ELF-1 (cell line): ENCODE results near the gene PDSS2.
"Not testable (repeated sequence)": the region's sequence is repeated elsewhere in the genome, so short reads cannot be mapped to it uniquely, and the experiment has no call there.

Experiments
- DNase-seq: peaks from one replicate; pipeline ENCODE4 v3.0.0-alpha.2; 2016; ENCODE audit warnings: low read depth, low spot score

Gene PDSS2

DNA sequence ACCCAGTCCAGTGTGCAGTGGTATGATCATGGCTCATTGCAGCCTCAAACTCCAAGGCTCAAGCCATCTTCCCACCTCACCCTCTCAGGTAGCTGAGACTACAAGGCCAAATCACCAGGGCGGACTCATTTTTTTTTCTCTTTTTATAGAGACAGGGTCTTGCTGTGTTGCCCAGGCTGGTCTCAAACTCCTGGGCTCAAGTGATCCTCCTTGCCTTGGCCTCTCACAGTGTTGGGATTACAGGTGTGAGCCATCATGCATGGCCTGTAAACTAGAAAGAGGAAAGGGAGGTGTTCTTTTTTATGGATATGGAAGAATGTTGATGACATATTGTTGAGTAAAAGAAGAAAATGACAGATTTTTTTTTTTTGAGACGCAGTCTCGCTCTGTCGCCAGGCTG lies 339.0 kb downstream of the PDSS2 start:
- DNase-seq, result no peak

DNA sequence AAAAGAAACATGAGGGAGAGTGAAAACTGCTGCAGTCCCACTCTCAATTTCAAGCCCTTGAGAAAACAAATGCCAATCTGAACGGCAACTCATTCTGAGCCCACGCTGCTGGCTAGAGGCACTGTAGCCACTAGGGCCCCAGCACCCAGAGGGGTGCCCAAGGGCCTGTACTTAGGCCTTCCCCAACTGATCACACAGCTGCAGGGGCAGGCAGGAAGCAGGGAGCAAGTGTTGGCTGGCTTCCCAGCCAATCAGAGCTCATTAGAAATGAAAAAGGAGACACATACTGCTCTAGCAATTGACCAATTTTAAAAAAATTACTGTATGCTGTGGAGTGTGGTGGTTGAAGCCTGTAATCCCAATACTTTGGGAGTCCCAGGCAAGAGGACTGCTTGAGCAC lies 340.4 kb downstream of the PDSS2 start:
- no peak for DNase-seq

DNA sequence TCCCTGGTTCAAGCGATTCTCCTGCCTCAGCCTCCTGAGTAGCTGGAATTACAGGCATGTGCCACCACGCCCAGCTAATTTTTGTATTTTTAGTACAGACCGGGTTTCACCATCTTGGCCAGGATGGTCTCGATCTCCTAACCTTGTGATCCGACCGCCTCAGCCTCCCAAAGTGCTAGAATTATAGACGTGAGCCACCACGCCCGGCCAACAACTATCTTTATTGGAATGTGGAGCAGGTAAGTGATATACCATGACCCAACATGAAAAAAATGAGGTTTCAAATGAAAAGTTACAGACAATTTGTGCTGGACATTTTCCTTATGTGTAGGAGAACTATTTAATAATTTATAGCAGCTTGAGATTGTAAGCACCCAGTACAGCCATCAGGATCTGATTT lies 340.8 kb downstream of the PDSS2 start:
- not testable (repeated sequence) for DNase-seq

DNA sequence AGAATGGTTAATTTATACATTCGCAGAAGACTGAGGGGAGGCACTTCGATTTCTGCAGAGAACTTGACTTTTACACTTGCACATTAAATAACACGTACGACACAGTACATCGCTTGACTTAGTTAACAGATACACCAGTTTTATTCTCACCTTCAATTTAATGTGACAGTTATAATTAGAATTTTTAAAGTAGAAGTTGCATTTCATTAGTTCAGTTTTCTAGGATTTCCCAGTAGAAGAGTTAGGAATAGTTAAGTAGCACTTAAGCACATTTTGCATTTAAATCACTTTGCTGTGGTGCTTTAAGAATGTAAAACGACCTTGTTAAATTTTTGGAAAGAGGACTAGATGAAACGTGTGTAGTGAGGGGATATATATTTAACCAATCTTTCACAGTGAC lies 342.4 kb downstream of the PDSS2 start:
- DNase-seq, result no peak

DNA sequence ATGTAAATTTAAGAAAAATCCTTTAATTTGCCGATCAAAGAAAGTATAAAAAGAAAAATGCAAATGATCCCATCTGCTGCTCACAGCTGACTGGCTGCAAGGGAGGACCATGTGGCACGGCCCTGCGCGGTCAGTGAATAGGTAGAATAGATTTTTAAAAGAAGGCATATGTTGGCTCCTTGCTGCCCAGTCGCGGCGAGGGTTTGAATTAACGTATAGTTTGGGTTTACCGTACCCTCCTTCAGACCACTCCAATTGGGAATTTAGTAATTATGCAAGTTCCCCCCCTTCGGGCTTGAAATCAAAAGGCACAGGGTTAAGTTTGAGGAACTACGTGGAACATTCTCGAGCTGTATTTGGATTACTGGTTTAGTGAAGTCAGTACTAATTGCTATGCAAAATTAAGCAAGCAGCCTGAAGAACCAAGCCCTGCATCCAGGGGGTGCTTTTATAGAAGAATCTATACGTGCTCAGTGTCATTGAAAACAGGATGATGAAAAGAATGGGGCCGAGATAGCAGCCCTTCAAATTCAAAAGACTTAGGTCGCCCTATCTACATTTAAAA lies 343.0 kb downstream of the PDSS2 start:
- DNase-seq, result peak; percentile 85

DNA sequence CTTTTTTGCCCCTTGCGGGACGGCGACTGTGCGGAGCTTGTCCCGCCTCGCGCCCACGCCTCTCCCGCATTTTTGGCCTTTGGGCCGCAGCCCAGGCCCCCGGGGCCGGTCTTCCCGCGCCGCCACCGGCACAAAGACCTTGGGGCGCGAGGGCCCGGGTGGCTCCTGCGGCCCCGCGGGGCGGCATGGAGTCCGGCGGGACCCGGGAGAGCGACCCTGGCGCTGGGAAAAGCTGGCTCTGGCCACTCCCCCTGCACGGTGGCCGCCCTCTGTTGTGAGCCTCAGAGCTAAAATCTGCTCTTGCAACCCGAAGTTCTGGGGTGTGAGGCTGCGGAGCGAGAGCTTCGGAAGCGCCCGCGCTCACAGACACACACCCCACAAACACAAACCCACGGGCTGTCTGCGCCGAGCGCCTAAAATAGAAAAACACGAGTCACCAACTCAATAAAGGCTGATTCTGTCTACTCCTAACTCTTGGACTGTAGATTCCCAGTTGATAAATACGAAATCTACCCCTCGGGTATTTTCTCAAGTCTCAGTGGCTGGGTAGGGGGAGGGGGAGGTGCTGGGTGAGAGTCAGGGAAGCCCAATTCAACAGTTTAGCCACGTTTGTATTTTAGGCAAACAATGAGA lies 343.6 kb downstream of the PDSS2 start:
- peak; percentile 90 for DNase-seq

DNA sequence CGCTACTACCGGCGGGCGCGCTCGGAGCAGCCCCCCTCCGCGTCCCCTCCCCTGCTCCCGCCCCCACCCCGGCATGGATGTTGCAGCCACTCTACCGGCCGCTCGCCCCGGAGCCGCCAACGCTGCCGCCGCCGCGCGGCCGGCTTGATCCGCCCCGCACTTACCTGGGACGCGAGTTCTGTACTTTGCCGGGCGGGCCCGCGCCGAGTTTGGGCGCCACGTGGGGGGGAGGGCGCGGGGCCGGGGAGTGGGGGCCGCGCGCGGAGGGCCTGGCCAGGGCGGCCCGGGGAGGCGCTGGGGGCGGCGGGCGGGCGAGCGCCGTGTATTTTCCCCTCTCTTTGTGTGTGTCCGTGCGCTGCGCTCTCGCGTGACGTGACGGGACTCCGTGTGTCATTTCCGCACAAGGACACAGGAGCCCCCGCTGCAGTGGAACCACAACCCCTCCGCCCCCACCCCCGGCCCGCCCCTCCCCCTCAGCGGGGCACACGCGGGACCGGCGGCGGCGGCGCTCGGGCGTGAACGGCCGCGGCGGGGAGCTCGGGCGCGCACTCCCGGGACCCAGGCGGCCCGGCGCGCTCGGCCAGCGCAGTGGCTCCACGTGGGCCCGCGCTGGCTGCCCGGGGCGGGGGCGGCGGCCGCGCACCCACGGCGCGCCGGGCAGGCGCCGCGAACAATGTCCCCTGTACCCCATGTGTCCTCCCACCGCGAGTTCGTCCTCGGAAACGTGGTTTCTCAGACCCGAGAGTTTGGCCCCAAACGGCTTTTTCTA lies 344.3 kb downstream of the PDSS2 start, which contains the start of gene BEND3:
Gene BEND3 (minus strand): TSS at position 590 of the 769 bp plus-strand sequence. CDS start 16,230 bp downstream, outside the sequence.
- DNase-seq, result no peak

DNA sequence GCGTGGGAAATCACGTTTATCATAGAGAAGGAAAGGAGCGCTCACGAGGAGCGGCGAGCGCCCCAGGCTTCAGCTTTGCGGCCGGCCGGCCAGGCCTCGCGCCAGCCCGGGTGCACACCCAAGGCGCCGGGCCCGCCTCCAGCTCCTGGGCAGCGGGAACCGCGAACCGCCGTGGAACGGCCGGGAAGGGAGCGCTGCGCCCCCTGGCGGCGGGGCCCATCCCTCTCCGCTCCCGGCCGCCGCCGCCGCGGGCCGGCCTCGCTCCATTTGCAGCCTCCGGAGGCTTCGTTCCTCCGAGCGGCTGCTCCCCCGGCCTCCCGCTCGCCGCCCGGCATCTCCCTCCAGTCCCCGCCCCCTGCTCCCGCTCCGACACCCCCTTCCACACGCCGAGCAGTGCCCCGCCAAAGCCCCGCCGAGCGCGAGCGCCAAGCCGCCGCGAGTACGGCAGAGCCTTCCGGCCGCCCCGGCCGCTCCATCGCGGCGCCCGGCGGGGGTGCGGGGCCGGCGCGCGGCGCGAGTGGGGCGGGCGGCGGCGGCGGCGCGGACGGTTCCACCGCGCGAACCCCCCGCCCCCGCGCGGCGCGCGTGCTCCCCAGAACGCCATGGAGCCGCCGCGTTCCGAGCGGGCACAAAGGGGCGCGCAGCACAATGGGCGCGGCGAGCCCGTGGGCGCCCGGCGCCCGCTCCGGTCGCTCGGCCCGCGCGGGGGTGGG lies 345.0 kb downstream of the PDSS2 start:
- DNase-seq, result peak; percentile 86

DNA sequence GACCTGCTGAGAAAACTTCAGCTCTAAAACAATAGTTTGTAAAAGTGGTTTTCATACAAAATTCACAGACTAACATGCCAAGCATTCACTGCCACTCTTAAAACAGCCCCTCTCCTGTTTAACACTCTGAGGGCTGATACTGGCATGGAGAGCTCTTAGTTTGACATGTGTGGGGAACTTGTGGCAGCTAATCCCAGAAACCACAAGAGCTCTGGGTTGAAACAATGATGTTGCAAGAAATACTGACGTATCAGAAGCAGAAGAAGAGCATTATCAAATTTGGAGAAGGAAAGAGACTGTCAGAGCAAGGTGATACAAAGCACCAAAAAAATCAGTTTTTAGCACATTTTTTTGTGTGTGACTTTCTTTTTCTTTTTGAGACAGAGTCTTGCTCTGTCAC lies 349.2 kb downstream of the PDSS2 start:
- no peak for DNase-seq

DNA sequence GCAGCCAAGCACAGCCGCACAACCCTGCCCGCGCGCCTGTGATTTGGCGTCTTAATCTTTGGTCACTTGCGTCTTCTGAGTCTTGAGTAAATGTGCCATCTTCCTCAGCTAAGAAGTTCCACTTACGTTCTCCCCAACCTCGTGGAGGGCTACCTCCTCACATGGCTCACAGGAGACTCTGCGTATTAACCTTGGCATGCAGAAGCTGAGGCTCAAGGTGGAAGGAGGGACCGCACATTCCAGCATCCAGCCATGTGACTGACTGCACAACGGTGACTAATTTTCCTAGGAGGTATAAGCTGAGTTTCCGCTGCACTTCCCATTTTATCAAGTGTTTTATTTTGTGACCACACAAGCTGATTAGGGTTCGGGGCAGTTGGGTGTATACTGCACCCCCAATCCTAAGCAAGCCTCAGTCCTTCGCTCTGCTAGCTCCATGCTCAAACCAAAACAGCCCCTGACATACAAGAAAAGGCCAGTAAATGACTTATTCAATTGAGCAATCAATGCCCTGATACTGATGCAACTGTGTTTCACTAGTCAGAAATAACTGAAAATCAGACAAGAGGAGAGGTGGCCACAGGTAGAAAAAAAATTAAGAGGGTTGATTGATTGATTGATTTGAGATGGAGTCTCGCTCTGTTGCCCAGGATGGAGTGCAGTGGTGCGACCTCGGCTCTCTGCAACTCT lies 351.0 kb downstream of the PDSS2 start:
- DNase-seq, result no peak

DNA sequence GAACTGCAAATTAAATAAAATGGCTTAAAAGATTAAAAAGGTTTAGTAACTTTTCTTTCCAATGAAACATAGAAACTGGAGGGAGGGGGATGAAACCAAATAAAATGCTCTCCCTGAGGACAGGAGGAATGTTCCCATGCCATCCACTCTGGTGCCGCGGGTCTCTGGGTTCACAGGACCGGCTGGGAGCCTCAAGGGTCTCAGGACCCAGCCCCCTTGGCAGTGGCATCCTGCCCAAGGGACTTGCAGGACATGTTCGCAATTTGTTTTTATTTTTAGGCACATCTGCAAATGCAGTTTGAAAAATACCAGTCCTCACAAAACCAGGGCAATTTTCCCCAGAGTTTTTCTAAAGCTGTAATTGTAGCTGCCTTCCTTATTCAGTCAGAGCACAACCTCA lies 351.6 kb downstream of the PDSS2 start:
- DNase-seq, result no peak

DNA sequence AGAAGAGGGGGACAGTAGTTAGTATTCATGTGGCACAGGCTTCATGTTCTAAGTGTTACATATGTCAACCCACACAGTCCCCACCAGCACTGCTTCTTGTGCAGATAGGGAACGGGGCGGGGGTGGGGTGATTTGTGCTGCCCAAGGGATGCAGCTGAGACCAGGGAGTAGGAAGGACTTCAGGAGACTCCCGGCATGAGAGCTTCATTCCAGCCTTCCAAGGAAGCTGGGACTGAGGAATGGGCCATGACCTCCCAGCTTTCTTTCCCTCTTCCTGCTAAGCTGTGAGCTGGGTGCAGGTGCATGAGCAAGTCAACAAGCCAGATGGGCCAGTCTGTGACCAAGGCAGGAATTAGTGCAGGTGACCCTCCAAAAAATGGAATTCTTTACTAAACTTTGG lies 353.2 kb downstream of the PDSS2 start:
- DNase-seq, result peak; percentile 36

DNA sequence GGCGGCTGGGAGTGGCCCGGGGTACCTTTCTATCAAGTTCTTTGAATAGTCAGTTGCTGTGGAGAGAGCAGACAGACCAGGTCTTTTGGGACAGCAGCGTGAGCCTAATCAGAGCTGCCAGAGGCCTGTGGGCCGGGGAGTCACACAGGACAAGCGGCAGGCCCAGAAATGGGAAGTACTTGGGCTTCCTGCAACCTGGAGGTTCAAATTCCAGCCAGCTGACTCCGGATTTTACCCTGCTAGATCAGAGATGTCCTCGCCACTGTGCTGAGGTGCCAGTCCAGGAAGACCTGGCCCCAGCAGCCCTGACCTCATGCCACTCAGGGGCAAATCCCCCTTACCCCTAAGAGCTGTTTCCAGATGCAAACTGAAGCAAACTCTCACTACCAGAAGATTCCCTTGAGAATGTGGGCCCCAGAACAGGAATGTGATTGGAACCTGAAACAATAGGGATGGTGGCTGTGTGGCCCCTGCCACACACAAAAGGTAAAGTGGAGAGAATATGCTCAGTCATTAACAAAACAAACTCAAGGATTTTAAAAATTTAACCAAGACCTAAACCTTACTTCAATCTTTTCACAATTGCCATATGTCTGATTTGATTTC lies 353.8 kb downstream of the PDSS2 start:
- DNase-seq, result peak; percentile 38

DNA sequence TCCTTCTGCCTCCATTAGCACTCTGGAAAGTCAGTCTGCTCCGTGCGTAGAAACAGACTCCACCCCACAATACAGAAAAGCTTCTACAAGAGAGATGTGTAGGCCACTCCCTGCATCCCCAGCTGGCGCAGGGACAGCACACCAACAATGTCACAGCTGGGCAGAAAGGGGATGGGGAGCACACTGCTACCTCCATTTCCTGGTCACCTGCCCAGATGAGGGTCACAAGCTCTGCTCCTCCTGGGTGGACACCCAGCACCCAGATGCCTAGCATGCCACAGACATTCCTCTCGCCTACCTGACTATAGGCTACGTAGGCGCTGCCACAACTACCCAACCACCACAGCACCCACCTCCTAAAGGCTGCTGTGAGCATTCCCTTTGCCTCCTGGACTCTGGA lies 356.3 kb downstream of the PDSS2 start:
- DNase-seq, result no peak
